AG09319 (cell line): ENCODE data around the gene COPG2.
"Not testable (repeated sequence)": the region's sequence is repeated elsewhere in the genome, so short reads cannot be mapped to it uniquely, and the experiment has no call there.

Experiments used
- DNase-seq: peaks from one replicate; pipeline ENCODE4 v3.0.0-alpha.2; 2010; ENCODE audit warnings: low read depth; ENCODE audit errors: extremely low read depth
- CTCF ChIP-seq: IDR thresholded peaks from 2 replicates; pipeline ENCODE4 v1.5.1; 2011; ENCODE audit warnings: low read depth, mild to moderate bottlenecking, inconsistent platforms, low read length, moderate library complexity

The COPG2 gene

GRCh38 chr7:130628901-130629300 lies 39.6 kb downstream of the COPG2 start:
- DNase-seq: no peak
- no peak for TF ChIP-seq CTCF

- no peak for TF ChIP-seq CTCF
- DNase-seq: no peak
These were observed 40.8 kb downstream of the COPG2 start for GRCh38 chr7:130627775-130628174.

DNA sequence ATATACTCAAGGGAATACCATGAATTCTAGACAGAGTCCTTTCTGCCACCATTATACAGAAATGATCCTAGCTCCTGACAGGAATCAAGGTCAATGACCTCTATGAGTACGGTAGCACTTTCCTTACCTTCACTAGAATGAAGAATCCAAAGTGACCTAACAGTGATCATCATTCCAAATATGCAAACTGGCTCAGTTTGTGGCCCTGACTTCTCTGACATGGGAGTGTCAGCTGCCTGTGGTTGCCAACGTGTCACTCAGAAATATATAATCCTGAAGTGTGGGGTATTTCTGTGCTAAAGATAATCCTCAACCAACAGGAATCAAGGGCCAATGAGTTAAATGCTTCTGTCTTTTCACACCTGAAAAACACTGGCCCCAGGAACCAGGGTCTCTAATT lies 45.7 kb downstream of the COPG2 start:
- DNase-seq: no peak
- no peak for TF ChIP-seq CTCF

DNA sequence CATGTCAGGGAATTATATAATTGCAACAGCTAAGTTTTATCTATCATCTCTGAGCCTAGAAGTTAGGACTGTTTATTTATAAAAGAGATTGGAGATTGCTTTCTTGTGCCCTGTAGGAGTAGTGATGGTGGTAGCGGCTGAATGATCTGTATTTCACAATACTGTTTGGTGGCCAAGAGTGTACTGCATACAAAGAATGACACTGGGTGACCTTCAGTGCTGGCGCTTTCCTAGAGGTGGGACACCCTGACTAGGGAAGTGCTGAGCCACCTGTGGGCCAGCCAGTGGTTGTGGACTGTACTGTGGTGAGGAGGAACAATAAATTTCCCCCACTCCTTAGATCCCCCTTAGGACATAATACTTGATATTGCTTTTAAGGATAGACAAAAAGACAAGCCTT lies 53.0 kb downstream of the COPG2 start:
- no peak for DNase-seq
- no peak for TF ChIP-seq CTCF

GRCh38 chr7:130614449-130614848 lies 54.1 kb downstream of the COPG2 start:
- no peak for DNase-seq
- TF ChIP-seq CTCF: no peak

DNA sequence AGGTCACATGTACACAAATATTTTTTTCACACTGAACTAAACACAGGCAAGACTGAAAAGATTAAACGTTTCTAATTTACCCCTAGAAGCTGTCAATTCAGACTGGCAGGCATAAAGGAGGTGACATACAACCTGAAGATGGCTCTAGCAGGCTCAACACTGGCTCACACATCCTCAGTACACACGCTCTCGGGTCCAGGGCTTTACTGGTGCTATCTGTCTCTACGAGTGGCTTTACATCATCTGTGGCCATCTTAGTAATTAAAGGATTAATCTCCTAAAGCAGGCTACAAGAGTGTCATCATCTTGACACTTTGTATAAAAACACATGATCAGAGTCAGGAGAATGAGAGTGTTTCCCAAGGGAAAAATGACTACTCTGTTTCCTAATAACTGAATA lies 57.3 kb downstream of the COPG2 start:
- DNase-seq: no peak
- TF ChIP-seq CTCF: no peak

DNA sequence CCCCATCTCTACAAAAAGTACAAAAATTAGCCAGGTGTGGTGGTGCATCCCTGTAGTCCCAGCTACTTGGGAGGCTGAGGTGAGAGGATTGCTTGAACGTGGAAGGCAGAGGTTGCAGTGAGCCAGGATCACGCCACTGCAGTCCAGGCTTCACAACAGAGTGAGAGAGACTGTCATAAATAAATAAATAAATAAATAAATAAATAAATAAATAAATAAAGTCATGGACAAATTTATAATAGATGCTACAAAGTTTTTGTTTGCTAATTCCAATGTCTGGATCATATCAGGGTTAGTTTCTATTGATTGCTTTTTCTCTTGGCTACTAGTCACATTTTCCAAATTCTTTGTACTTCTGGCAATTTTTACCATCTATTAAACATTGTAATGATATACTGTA lies 61.5 kb downstream of the COPG2 start:
- DNase-seq: not testable (repeated sequence)

DNA sequence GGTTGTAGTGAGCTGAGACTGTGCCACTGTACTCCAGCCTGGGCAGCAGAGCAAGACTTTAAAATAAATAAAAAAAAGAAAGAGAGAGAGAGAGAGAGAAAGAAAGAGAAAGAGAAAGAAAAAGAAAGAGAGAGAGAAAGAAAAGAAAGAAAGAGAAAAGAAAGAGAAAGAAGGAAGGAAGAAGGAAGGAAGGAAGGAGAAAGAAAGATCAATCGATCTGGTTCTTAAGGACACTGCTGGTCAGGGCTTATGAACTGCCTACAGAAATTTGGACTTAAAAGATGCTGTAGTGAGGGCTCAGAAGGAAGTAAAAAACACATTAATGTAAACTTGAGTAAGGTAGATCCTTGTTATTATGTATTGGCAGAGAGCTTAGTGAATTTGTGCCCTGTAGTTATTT lies 62.4 kb downstream of the COPG2 start:
- DNase-seq: no peak
- no peak for TF ChIP-seq CTCF
